ENCODE results near the gene PPP1R14B.

The PPP1R14B gene

GRCh38 chr11:64259533-64260067 lies 12.9 kb upstream of the PPP1R14B start:
- no peak for FAIRE-seq
- DNase-seq (ENCODE audit: insufficient read length, low spot score), result no peak
- no peak for TF ChIP-seq POLR2A (IDR thresholded peaks at IDR 0.05; ENCODE audit: low read depth, low read length)

- no peak for FAIRE-seq
- TF ChIP-seq POLR2A (IDR thresholded peaks at IDR 0.05; ENCODE audit: low read depth, low read length), result no peak
- no peak for DNase-seq (ENCODE audit: insufficient read length, low spot score)
Measured at GRCh38 chr11:64258946-64259532, 12.3 kb upstream of the PPP1R14B start.

GRCh38 chr11:64258356-64258755 lies 11.6 kb upstream of the PPP1R14B start:
- DNase-seq (ENCODE audit: insufficient read length, low spot score) (no peak), FAIRE-seq (no peak)
- no peak for TF ChIP-seq POLR2A (IDR thresholded peaks at IDR 0.05; ENCODE audit: low read depth, low read length)

GRCh38 chr11:64256300-64256699 lies 9.6 kb upstream of the PPP1R14B start:
- DNase-seq (ENCODE audit: insufficient read length, low spot score), result no peak

GRCh38 chr11:64255135-64256128 lies 8.7 kb upstream of the PPP1R14B start:
- no peak for FAIRE-seq

More at GRCh38 chr11:64256300-64256699, 9.6 kb upstream of the PPP1R14B start:
- no peak for TF ChIP-seq POLR2A (IDR thresholded peaks at IDR 0.05; ENCODE audit: low read depth, low read length)
- FAIRE-seq, result no peak

GRCh38 chr11:64254326-64254725 lies 7.6 kb upstream of the PPP1R14B start:
- no peak for DNase-seq (ENCODE audit: insufficient read length, low spot score)
- TF ChIP-seq POLR2A (IDR thresholded peaks at IDR 0.05; ENCODE audit: low read depth, low read length), result no peak
- no peak for FAIRE-seq

More at GRCh38 chr11:64255135-64256128, 8.7 kb upstream of the PPP1R14B start:
- DNase-seq (ENCODE audit: insufficient read length, low spot score), result no peak
- TF ChIP-seq POLR2A (IDR thresholded peaks at IDR 0.05; ENCODE audit: low read depth, low read length), result no peak

- no peak for TF ChIP-seq POLR2A (IDR thresholded peaks at IDR 0.05; ENCODE audit: low read depth, low read length)
- FAIRE-seq, result no peak
- no peak for DNase-seq (ENCODE audit: insufficient read length, low spot score)
Measured at GRCh38 chr11:64253481-64253880, 6.7 kb upstream of the PPP1R14B start.

- DNase-seq (ENCODE audit: insufficient read length, low spot score) (no peak), FAIRE-seq (no peak)
- no peak for TF ChIP-seq POLR2A (IDR thresholded peaks at IDR 0.05; ENCODE audit: low read depth, low read length)
Measured at GRCh38 chr11:64253043-64253442, 6.3 kb upstream of the PPP1R14B start.

GRCh38 chr11:64252003-64252872 lies 5.5 kb upstream of the PPP1R14B start:
- TF ChIP-seq POLR2A (IDR thresholded peaks at IDR 0.05; ENCODE audit: low read depth, low read length), result peak; percentile 69
- DNase-seq (ENCODE audit: insufficient read length, low spot score), result peak; percentile 86
- FAIRE-seq, result no peak

- no peak for TF ChIP-seq POLR2A (IDR thresholded peaks at IDR 0.05; ENCODE audit: low read depth, low read length)
- DNase-seq (ENCODE audit: insufficient read length, low spot score), result no peak
- FAIRE-seq, result no peak
Measured at GRCh38 chr11:64251753-64252002, 4.9 kb upstream of the PPP1R14B start.

GRCh38 chr11:64251016-64251752 lies 4.4 kb upstream of the PPP1R14B start, which contains the start of gene PLCB3:
PLCB3 (plus strand) TSS chr11:64251530; CDS start chr11:64251650, 120 bp downstream.
- FAIRE-seq, result no peak
- peak; percentile 91 for TF ChIP-seq POLR2A (IDR thresholded peaks at IDR 0.05; ENCODE audit: low read depth, low read length)
- no peak for DNase-seq (ENCODE audit: insufficient read length, low spot score)

GRCh38 chr11:64250415-64251015 lies 3.8 kb upstream of the PPP1R14B start:
- peak; percentile 9; the same call in 1 of the 2 replicates for TF ChIP-seq POLR2A (IDR thresholded peaks at IDR 0.05; ENCODE audit: low read depth, low read length)
- DNase-seq (ENCODE audit: insufficient read length, low spot score), result no peak
- no peak for FAIRE-seq
